ENCODE measurements around the gene GPR63. TPM values are rescaled to one million over a fixed set of nuclear protein-coding genes. Genes with fewer than 3 reads are reported as not detected.

Gene GPR63
- total and polyA plus RNA-seq, 9 of the 15 experiments (the other 6 are each of a cell fraction or from before 2014, with no cell fraction given): 1.6 to 5.1 (median 3.7) TPM

- ChIA-PET CTCF (ENCODE audit: low intra/inter-chr PET ratio) (no interaction called here), POLR2A (interaction anchor here (0.5 to 0.6 kb wide), 2 partner anchors 19 to 32 kb away, joined by 3 to 4 read pairs; no protein-coding TSS in a partner anchor)
- no peak for FAIRE-seq
- WGBS (ENCODE audit: insufficient coverage, low coverage, missing lambda C conversion rate): 0% methylated on average over 3 of the region's 3 CpGs
- H3K4me1 ChIP-seq (replicated peaks in 1 of 2; ENCODE audit: control insufficient read depth in 2 of 2, insufficient read depth in 2 of 2, low read length in 2 of 2): no peaks in the 10 kb centered on the region; a peak in 1 of 5 replicates
- H3K27ac ChIP-seq (ENCODE audit: extremely low read depth, low read depth, low read length): no peak overlapping the region
- no peak overlapping the region for H3K4me2 ChIP-seq (ENCODE audit: insufficient read depth, low read length)
- H4K20me1 ChIP-seq (replicated peaks; ENCODE audit: control insufficient read depth, insufficient read depth, low read length): no peaks in the 10 kb centered on the region
- intact Hi-C loops (cut with micrococcal nuclease) (no loop called here), in situ Hi-C loops (cut with MboI) (no loop called here)
- H3K9me1 ChIP-seq (ENCODE audit: control insufficient read depth, insufficient read depth, low read length): no peaks in the 10 kb centered on the region
- H2AFZ ChIP-seq (ENCODE audit: low read depth, low read length): no peak overlapping the region
- peak; percentile 65 for ATAC-seq
- no peaks in the 10 kb centered on the region for H3K27me3 ChIP-seq (ENCODE audit: control insufficient read depth in 2 of 2, insufficient read depth in 2 of 2, low read length in 2 of 2)
- no TSS peak for BruUV-seq (replicated peaks)
- H3K4me3 ChIP-seq: no peak overlapping the region
- no peak overlapping the region for H3K9ac ChIP-seq (ENCODE audit: insufficient read depth in 1 of 2, low read depth in 2 of 2, low read length in 2 of 2)
- H3K36me3 ChIP-seq (ENCODE audit: control insufficient read depth, insufficient read depth, low read length): no peaks in the 10 kb centered on the region
- H3K9me3 ChIP-seq (replicated peaks; ENCODE audit: control insufficient read depth, insufficient read depth, low read depth, low read length): no peaks in the 10 kb centered on the region
- peak in 1 of 4 experiments; percentile 16 for DNase-seq (ENCODE audit: extremely low read depth in 1 of 4, low spot score in 3 of 4)
- no peaks in the 10 kb centered on the region for H3K79me2 ChIP-seq (ENCODE audit: control insufficient read depth, insufficient read depth, low read length)
- 0 out of 2 replicates have a peak, but pooled peaks have one; percentile 38 for TF ChIP-seq SMAD4 (CRISPR knock-in tag; conservative IDR thresholded peaks at IDR 0.05)
- no peak for TF ChIP-seq ESRRA (IDR thresholded peaks at IDR 0.05; ENCODE audit: borderline replicate concordance, low read depth)
- 0 out of 2 replicates have a peak, but pooled peaks have one; percentile 17 for TF ChIP-seq PBX2 (CRISPR knock-in tag; IDR thresholded peaks at IDR 0.05; ENCODE audit: low read depth)
- peak; percentile 93 for TF ChIP-seq PBX2 (tag; conservative IDR thresholded peaks at IDR 0.05; ENCODE audit: low read depth)
- TF ChIP-seq MEIS2 (IDR thresholded peaks at IDR 0.05; ENCODE audit: partially characterized antibody): peak; percentile 94
- 0 out of 2 replicates have a peak, but pooled peaks have one; percentile 20 for TF ChIP-seq NCOR1 (IDR thresholded peaks at IDR 0.05)
- 0 out of 2 replicates have a peak, but pooled peaks have one; percentile 35 for TF ChIP-seq TFAP4 (CRISPR knock-in tag; IDR thresholded peaks at IDR 0.05; ENCODE audit: borderline replicate concordance)
- TF ChIP-seq BCLAF1 (IDR thresholded peaks at IDR 0.05; ENCODE audit: borderline replicate concordance in 1 of 2, control insufficient read depth in 1 of 2, low read depth in 2 of 2, low read length in 1 of 2): no peak
- TF ChIP-seq HIVEP1 (CRISPR knock-in tag; IDR thresholded peaks at IDR 0.05): no peak
- TF ChIP-seq CBFA2T3 (IDR thresholded peaks at IDR 0.05): peak; percentile 57
- TF ChIP-seq SMC3 (conservative IDR thresholded peaks at IDR 0.05; ENCODE audit: insufficient read depth, low read depth, low read length): no peak
- TF ChIP-seq CBFA2T2 (conservative IDR thresholded peaks at IDR 0.05): peak; percentile 33; the same call in 1 of the 2 replicates
- TF ChIP-seq TEAD4 (IDR thresholded peaks at IDR 0.05; ENCODE audit: low read length): peak; percentile 45; the same call in 1 of the 2 replicates
- TF ChIP-seq TEAD4 (CRISPR knock-in tag; IDR thresholded peaks at IDR 0.05; ENCODE audit: borderline replicate concordance): no peak
- TF ChIP-seq NR2C1 (IDR thresholded peaks at IDR 0.05): no peak
- 0 out of 2 replicates have a peak, but pooled peaks have one; percentile 27 for TF ChIP-seq NR2C1 (tag; IDR thresholded peaks at IDR 0.05)
Observed at GRCh38 chr6:96784650-96785049, 52.6 kb downstream of the GPR63 start.

Measured in K562 (cell line).